Gastrocnemius medialis (tissue), 4 donors: Measurements from ENCODE around the gene ABR. TPM values are rescaled to one million over a fixed set of nuclear protein-coding genes. Genes with fewer than 3 reads are reported as not detected.

Experiments
- ATAC-seq, 2 donors: fragments of 150-250 bp; one replicate each; pipeline ENCODE4 v1.9.1; 2016
- DNase-seq, 2 donors: peaks; one replicate each; pipeline ENCODE4 v3.0.0-alpha.2; 2019
- H3K27ac ChIP-seq, 4 donors: fragments of 200-600 bp; sonication (generic); 1 replicate in 1 of 4; 2 replicates in 3 of 4; pipeline ENCODE4 v1.5.1; 2016 to 2018; ENCODE audit warnings: mild to moderate bottlenecking in 2 of 4, moderate library complexity in 1 of 4
- H3K27me3 ChIP-seq, 3 donors: fragments of 200-600 bp; sonication (generic) in 2 of 3; 1 replicate in 1 of 3; 2 replicates in 2 of 3; pipeline versions ENCODE4 v1.5.1 to v1.6.0; 2016 to 2019; ENCODE audit warnings: mild to moderate bottlenecking in 1 of 3, moderate library complexity in 1 of 3
- H3K36me3 ChIP-seq, 2 donors: fragments of 200-600 bp; sonication (generic) in 1 of 2; one replicate each; pipeline ENCODE4 v1.5.1; 2017 to 2018
- H3K4me1 ChIP-seq, 2 donors: fragments of 200-600 bp; sonication (generic) in 1 of 2; one replicate each; pipeline ENCODE4 v1.5.1; 2016 to 2017; ENCODE audit warnings: mild to moderate bottlenecking in 2 of 2
- H3K4me3 ChIP-seq, 4 donors: fragments of 200-600 bp; sonication (generic) in 3 of 4; 1 replicate in 1 of 4; 2 replicates in 3 of 4; pipeline ENCODE4 v1.5.1; 2016 to 2019; ENCODE audit warnings: mild to moderate bottlenecking in 2 of 4
- H3K9me3 ChIP-seq, 3 donors: fragments of 200-600 bp; sonication (generic) in 2 of 3; 1 replicate in 1 of 3; 2 replicates in 2 of 3; pipeline ENCODE4 v1.5.1; 2016 to 2019
- CTCF ChIP-seq, 5 experiments: fragments of 450-650 bp in 3 of 5; fragments of 200-600 bp in 2 of 5; sonication (generic) in 2 of 5; IDR thresholded peaks in 4 of 5; conservative IDR thresholded peaks in 1 of 5; 1 replicate in 4 of 5; 2 replicates in 1 of 5; pipeline ENCODE4 v1.5.1; 2016 to 2019; ENCODE audit warnings: antibody characterized with exemption in 5 of 5, mild to moderate bottlenecking in 3 of 5, moderate library complexity in 3 of 5
- POLR2A ChIP-seq, 2 donors: fragments of 450-650 bp; IDR thresholded peaks; one replicate each; pipeline ENCODE4 v1.6.1; 2017; ENCODE audit warnings: antibody characterized with exemption in 2 of 2, mild to moderate bottlenecking in 2 of 2, moderate library complexity in 2 of 2
- in situ Hi-C, 4 donors: fragments of 200-750 bp; cut with MboI; loops; one replicate each; pipeline versions ENCODE4 v1.15.0 to v1.8.0; 2017; ENCODE audit warnings: low sequenced_read_pairs in 4 of 4
- intact Hi-C: fragments of 100-400 bp; cut with DNase I; formaldehyde crosslinking; loops from one replicate; pipeline ENCODE4 v1.15.1; 2023; ENCODE audit warnings: low total_unique reads
- total RNA-seq, 4 donors: library from RNA; depleted of rRNA; stranded (reverse); fragments of >200 nt; gene quantifications; one replicate each; pipeline versions ENCODE4 v1.1.0 to v1.2.3, GENCODE V29; 2016

The ABR gene
- total RNA-seq, 4 donors from 2014 or later = 9.7 to 15.4 (median 12.8) TPM

GRCh38 chr17:1013729-1014090 lies 166.1 kb downstream of the ABR start:
- in situ Hi-C loops = no loop called here
- TF ChIP-seq POLR2A (IDR thresholded peaks at IDR 0.05) = no peak
- no peak for TF ChIP-seq CTCF (IDR thresholded peaks at IDR 0.05 in 4 of 5, conservative IDR thresholded peaks at IDR 0.05 in 1 of 5)
- peaks cover 0 to under 1% of the 10 kb centered on the region in 2 donors for H3K4me1 ChIP-seq
- no peaks in the 10 kb centered on the region for H3K9me3 ChIP-seq
- no peak for ATAC-seq
- no peaks in the 10 kb centered on the region for H3K27me3 ChIP-seq
- peaks cover 0 to 22% of the 10 kb centered on the region in 2 donors for H3K36me3 ChIP-seq
- no peak overlapping the region for H3K4me3 ChIP-seq
- DNase-seq = no peak
- intact Hi-C loops = no loop called here
- H3K27ac ChIP-seq = no peak overlapping the region

GRCh38 chr17:1012823-1013728 lies 166.7 kb downstream of the ABR start:
- no peaks in the 10 kb centered on the region for H3K27me3 ChIP-seq
- H3K9me3 ChIP-seq = no peaks in the 10 kb centered on the region
- TF ChIP-seq CTCF (IDR thresholded peaks at IDR 0.05 in 4 of 5, conservative IDR thresholded peaks at IDR 0.05 in 1 of 5) (no peak), POLR2A (IDR thresholded peaks at IDR 0.05) (no peak)
- no peak overlapping the region for H3K4me3 ChIP-seq
- H3K27ac ChIP-seq = no peak overlapping the region
- ATAC-seq (no peak), DNase-seq (no peak)
- H3K36me3 ChIP-seq = peaks cover 0 to 27% of the 10 kb centered on the region in 2 donors
- in situ Hi-C loops (no loop called here), intact Hi-C loops (no loop called here)
- H3K4me1 ChIP-seq = peaks cover 0 to 7% of the 10 kb centered on the region in 2 donors

- H3K9me3 ChIP-seq = no peaks in the 10 kb centered on the region
- ATAC-seq (no peak), DNase-seq (no peak)
- H3K27me3 ChIP-seq = no peaks in the 10 kb centered on the region
- H3K36me3 ChIP-seq = peaks cover 0 to 29% of the 10 kb centered on the region in 2 donors
- in situ Hi-C loops = no loop called here
- no peak overlapping the region for H3K4me3 ChIP-seq
- no peak overlapping the region for H3K27ac ChIP-seq
- peaks cover 5 to 9% of the 10 kb centered on the region in 2 donors for H3K4me1 ChIP-seq
- TF ChIP-seq POLR2A (IDR thresholded peaks at IDR 0.05) (no peak), CTCF (IDR thresholded peaks at IDR 0.05 in 4 of 5, conservative IDR thresholded peaks at IDR 0.05 in 1 of 5) (no peak)
- intact Hi-C loops = no loop called here
Observed at GRCh38 chr17:1011760-1012735, 167.7 kb downstream of the ABR start.

- H3K36me3 ChIP-seq = peaks cover 0 to 29% of the 10 kb centered on the region in 2 donors
- no peak overlapping the region for H3K4me3 ChIP-seq
- in situ Hi-C loops = no loop called here
- intact Hi-C loops = no loop called here
- TF ChIP-seq CTCF (IDR thresholded peaks at IDR 0.05 in 4 of 5, conservative IDR thresholded peaks at IDR 0.05 in 1 of 5) = no peak
- TF ChIP-seq POLR2A (IDR thresholded peaks at IDR 0.05) = no peak
- H3K9me3 ChIP-seq = no peaks in the 10 kb centered on the region
- H3K4me1 ChIP-seq = peaks cover 8 to 13% of the 10 kb centered on the region in 2 donors
- H3K27ac ChIP-seq = no peak overlapping the region
- DNase-seq (no peak), ATAC-seq (no peak)
- no peaks in the 10 kb centered on the region for H3K27me3 ChIP-seq
Observed at GRCh38 chr17:1011138-1011537, 168.6 kb downstream of the ABR start.
